ENCODE data around the gene PTPN7.

- TF ChIP-seq SUZ12 (IDR thresholded peaks at IDR 0.05; ENCODE audit: low read depth, low read length) (no peak), ELK4 (CRISPR knock-in tag; IDR thresholded peaks at IDR 0.05; ENCODE audit: borderline replicate concordance) (no peak), MXI1 (IDR thresholded peaks at IDR 0.05; ENCODE audit: borderline replicate concordance, low read depth, low read length) (no peak), CTCF (CRISPR knock-in tag; IDR thresholded peaks at IDR 0.05) (no peak), ZNF747 (CRISPR knock-in tag; IDR thresholded peaks at IDR 0.05; ENCODE audit: borderline replicate concordance) (no peak), SMC3 (IDR thresholded peaks at IDR 0.05; ENCODE audit: low read length) (no peak), CEBPB (IDR thresholded peaks at IDR 0.05; ENCODE audit: borderline replicate concordance, low read depth, low read length) (no peak), MIER3 (CRISPR knock-in tag; IDR thresholded peaks at IDR 0.05; ENCODE audit: borderline replicate concordance) (no peak), MAX (IDR thresholded peaks at IDR 0.05) (no peak), KDM4B (CRISPR knock-in tag; IDR thresholded peaks at IDR 0.05) (no peak), ZNF619 (CRISPR knock-in tag; IDR thresholded peaks at IDR 0.05) (no peak), EP300 (IDR thresholded peaks at IDR 0.05; ENCODE audit: low read depth in 2 of 2, low read length in 2 of 2) (no peak), EP300 (CRISPR knock-in tag; IDR thresholded peaks at IDR 0.05; ENCODE audit: borderline replicate concordance) (no peak)
Observed at GRCh38 chr1:202163281-202164270, 3.2 kb upstream of the PTPN7 start.
